Hematopoietic multipotent progenitor cell treated with erythropoietin and hydrocortisone succinate and interleukin-3 and kit ligand, for 6 days (in vitro differentiated cells): ENCODE results near the gene SSBP3.
A peak's percentile ranks its signal among the peaks of the same experiment; 100 is the strongest.

Experiments used
- DNase-seq: peaks from one replicate; pipeline ENCODE4 v3.0.0-alpha.2; 2015

Gene SSBP3

GRCh38 chr1:54370287-54370989, 35.8 kb downstream of the SSBP3 start:
- no peak for DNase-seq

DNA sequence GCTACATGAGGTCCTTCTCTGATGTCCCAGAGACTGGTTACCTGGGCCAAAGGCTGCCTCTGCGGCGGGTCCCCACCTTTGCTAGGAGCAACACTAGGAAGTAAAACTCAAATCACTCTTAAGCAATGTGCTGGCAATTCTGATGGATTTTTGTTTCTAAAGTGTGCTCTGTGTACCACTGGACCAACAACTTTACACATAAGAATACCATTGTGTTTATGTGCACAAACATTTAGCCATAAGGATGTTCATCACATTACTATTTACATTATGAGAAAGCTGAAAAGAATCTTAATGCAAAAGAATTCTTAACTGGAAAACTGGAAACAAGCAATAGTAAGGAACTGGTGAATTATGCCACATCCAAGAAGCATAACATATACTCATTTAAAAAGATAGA, 38.6 kb downstream of the SSBP3 start:
- no peak for DNase-seq

- no peak for DNase-seq
Observed at GRCh38 chr1:54365847-54366246, 40.3 kb downstream of the SSBP3 start.

DNA sequence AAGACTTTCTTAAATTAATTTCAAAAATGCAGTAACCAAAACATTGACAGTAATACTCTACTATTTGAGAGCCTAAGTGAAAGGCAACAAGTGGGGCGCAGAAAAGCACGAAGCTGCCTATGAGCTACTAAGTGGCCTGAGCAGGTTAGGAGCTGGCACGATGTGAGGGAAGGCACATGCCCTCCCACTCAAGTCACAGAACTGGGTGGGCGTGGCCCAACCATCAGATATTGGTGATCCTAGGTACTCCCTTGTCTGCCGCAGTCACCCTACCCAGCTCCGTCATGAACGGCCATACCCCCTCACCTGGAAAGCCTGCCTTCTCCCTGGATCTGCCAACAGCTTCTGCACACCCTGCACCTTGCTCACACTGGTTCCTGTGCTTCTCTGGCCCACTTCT, 40.8 kb downstream of the SSBP3 start:
- DNase-seq: no peak

DNA sequence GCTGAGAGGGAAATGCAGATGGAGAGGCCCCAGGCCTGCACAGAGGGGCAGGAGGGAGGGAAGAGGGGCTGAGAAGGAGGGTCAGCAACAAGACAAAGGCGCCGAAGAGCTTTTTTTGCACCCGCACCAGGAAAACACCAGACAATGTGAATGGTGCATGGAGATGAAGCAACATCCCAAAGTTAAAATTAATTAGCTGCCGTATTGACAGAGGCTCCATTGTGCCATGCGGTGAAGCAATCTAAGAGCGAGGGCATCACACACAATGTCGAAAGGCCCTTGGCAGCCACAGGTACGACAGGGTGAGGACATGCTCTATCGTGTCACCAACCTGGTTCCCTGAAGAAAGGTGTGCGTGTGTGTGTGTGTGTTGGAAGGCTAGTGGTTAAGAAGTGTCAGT, 41.2 kb downstream of the SSBP3 start:
- no peak for DNase-seq

DNA sequence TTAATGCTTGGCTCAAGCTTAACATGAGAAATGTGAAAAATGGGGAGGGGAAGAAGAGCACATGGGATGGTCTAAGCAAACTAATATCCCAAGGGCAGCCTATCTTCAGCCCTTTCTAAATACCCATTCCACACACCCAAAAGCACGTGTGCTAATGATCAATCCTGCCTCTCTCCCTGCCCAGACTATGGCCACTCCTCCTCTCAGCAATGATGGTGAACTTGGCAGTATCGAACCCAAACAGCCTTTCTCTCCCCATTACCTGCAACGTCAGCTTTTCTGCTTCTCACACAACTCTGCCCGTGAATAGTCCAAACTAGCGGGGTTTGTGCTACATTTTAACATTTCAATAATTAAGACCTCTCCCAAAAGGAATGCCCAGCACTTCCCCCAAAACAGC, 41.6 kb downstream of the SSBP3 start:
- DNase-seq: no peak

DNA sequence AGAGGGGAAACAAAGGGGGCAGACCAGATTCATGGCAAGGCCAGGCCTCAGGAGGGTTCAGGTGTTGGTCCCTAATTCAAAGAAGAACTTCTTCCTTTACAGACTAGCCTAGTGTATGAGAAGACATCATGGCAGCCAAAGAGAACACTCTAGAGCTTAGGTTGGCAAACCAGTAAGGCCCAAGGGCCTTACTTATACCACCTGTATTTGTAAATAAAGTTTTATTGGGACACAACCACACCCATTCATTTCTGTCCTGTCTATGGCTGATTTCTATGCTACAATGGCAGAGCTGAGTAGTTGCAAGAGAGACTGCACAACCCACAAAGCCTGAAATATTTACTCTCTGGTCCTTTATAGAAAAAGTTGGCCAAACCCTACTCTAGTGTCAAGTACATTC, 42.3 kb downstream of the SSBP3 start:
- no peak for DNase-seq

DNA sequence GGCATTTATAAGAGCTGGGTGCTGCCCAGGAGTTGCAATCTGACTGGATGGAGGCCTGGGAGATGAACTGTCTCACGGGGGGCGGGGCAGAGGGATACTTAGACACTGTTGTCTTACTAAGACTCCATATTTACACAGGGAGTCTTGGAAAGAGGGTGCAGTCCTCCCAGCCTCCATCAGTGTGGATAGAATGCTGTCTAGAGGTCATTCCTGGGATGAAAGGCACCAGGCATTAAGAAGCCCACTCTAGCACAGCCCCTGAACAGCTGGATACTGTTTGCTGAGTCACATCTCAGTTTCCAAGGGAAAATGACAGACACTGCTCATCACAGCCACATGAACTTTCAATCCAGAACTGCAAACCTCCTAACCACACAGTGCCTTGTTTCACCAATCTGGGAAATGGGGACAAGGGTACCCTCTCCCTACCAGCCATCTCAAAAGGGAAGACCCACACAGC, 43.3 kb downstream of the SSBP3 start:
- no peak for DNase-seq

DNA sequence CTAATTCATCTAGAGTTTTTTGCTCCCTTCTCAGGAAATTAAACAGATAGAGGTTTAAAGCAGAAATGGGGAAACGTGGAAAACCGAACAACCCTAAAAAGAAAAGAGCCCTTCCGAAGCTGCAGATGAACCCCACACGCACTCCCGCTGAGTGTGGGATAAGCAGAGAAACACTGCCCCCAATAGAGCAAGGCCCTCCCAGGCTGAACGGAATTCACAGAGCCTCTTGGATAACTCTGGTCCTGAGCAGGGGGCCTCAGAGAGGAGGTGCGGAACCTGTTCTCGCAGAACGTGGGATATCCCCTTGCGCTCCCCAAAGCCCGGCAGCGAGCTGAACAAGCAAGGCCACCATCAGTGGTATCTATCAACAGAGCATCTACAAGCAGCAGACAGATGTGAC, 44.9 kb downstream of the SSBP3 start:
- DNase-seq: no peak

- peak; percentile 56 for DNase-seq
Observed at GRCh38 chr1:54360165-54361005, 45.8 kb downstream of the SSBP3 start.

DNA sequence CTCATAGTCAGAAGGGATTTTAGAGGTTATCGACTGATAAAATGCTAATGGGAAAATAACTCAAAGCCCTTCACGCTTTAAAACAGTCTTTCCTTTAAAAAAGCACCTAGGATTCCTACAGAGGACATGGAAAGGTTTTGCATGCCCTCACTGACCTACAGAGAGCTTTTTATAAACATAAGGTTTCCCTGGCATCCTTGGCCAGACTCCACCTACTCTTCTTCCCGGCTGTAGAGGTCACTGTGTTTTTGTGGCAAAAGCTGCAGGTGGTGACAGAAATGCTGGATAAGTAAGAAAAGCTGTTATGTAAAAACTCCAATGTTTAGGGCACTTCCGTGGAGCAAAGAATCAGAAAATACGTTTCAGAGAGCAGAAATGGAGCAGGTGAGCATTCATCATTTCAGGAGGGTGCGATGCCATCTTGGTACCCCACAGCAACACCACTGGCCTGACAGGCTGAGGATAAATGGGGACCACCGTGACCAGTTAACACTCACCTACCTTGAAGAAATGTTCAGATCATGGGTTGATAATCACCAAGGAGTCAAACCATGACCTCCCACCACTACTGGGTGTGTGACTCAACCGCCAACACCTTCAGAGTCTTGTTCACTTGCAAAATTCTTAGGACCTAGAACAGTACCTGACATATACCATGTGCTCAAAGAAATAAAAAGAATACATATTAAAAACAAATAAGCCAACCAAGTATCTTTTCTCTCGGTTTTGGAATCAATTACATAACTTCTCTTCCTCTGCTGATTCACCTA, 46.6 kb downstream of the SSBP3 start:
- no peak for DNase-seq

GRCh38 chr1:54358503-54359168, 47.6 kb downstream of the SSBP3 start:
- DNase-seq: no peak

DNA sequence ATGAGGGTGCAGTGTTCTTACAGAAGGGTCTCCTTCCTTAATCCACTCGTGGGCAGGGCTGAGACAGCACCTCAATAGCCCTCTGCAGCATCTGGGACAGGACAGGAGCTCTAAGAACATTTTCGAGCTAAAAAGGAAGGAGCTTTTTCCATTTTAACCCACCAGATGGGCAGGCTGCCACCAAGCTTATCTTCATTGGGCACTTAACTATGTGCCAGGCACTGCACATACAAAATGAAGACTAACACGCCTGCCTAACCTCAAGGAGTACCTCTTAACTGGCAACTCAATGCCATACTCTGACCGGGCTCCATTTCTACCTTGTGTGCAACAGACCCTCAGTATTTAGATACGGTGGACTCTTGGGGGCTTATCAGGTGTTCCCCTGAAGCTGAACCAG, 48.2 kb downstream of the SSBP3 start:
- peak; percentile 85 for DNase-seq

GRCh38 chr1:54356680-54357147, 49.5 kb downstream of the SSBP3 start:
- peak; percentile 55 for DNase-seq

- DNase-seq: peak; percentile 96
Observed at GRCh38 chr1:54355931-54356679, 50.1 kb downstream of the SSBP3 start.

DNA sequence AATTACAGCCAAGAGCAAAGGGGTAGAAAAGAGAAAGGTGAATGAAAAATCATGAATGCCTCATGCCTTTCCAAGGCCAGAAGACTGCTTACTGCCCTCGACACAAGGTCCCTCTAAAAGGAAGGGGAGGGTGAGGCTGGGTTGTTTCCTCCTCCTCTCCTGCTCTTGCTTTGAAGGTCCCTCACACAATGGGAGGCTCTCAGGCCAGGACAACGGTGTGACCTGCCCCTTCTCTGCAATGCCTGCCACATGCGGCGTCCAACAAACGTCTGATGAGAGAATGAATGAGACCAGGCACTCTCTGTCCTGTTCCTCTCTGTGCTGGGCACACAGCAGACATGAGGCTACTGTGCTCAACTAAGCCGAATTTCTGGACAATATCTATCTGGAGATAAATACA, 51.3 kb downstream of the SSBP3 start:
- DNase-seq: peak; percentile 16

DNA sequence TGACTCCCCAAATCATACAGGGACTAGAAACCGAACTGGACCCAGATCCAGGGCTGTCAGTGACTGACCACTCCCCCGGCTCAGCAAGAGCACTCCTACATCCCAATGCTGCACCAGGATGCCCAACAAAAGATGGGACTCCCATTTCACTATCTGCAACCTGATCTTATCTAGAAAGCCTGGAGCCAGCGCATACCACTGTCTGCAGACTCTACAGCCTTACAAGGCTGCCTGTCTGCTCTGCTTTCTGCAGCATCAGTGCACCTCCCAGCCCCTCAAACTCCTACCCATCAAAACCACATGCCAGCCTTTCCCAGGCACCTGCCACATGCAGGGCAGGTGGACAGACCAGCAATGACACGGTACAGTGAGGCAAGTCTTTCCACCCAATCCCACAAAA, 52.2 kb downstream of the SSBP3 start:
- DNase-seq: no peak

- no peak for DNase-seq
Observed at GRCh38 chr1:54352755-54353154, 53.4 kb downstream of the SSBP3 start.

DNA sequence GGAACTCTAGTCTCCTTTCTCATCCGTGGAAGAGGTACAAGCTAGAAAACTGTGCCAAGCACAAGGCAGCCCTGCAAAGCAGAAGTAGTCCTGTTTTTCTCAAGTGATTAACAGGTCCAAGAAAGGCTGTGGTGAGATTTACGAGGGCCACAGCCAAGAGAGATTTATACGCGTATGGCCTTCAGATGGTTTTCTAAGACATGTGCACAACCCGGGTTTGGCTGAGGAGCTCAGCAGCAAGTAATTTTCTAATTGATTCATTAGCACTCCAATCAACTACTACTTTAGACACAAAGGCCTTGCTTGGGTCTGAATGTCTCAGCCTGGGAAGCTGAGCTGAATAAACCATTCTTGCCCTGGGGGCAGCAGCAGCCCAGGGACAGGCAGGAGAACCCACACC, 55.8 kb downstream of the SSBP3 start:
- peak; percentile 15 for DNase-seq

DNA sequence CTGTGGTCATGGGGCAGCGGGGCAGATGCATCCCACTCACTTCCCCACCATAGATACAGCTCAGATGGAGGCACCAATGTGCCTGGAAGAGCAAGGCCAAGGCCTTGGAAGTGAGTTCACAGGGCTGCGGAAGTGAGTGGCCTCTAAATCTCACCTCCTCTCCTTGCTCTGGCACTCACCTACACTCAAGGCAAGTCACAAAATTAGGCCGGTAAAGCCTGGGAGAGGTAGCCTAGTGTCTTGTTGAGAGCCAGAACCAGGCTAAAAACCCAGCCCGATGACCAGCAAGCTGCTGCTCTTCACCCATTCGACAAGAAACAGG, 57.5 kb downstream of the SSBP3 start:
- DNase-seq: no peak

GRCh38 chr1:54347955-54348699, 58.1 kb downstream of the SSBP3 start:
- DNase-seq: no peak
